Esophagus squamous epithelium (tissue), 4 donors: ENCODE measurements around the gene PANX3.

ENCODE experiments used
- POLR2A ChIP-seq, 4 donors: fragments of 450-650 bp; IDR thresholded peaks; one replicate each; pipeline ENCODE4 v1.6.1; 2017; ENCODE audit warnings: antibody characterized with exemption in 4 of 4, mild to moderate bottlenecking in 4 of 4, moderate library complexity in 3 of 4
- TF ChIP-seq, protein P1 (sequence below), 6 experiments: fragments of 450-650 bp in 4 of 6; fragments of 200-600 bp in 2 of 6; sonication (generic) in 2 of 6; IDR thresholded peaks; one replicate each; pipeline ENCODE4 v1.5.1; 2016 to 2019; ENCODE audit warnings: antibody characterized with exemption in 6 of 6, mild to moderate bottlenecking in 4 of 6, moderate library complexity in 4 of 6

DNA sequence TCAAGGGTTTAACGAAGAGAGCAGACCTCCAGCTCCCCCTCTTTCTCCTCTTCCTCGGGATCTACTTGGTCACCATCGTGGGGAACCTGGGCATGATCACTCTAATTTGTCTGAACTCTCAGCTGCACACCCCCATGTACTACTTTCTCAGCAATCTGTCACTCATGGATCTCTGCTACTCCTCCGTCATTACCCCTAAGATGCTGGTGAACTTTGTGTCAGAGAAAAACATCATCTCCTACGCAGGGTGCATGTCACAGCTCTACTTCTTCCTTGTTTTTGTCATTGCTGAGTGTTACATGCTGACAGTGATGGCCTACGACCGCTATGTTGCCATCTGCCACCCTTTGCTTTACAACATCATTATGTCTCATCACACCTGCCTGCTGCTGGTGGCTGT is 41.1 kb upstream of the PANX3 start:
- TF ChIP-seq, protein P1, sequence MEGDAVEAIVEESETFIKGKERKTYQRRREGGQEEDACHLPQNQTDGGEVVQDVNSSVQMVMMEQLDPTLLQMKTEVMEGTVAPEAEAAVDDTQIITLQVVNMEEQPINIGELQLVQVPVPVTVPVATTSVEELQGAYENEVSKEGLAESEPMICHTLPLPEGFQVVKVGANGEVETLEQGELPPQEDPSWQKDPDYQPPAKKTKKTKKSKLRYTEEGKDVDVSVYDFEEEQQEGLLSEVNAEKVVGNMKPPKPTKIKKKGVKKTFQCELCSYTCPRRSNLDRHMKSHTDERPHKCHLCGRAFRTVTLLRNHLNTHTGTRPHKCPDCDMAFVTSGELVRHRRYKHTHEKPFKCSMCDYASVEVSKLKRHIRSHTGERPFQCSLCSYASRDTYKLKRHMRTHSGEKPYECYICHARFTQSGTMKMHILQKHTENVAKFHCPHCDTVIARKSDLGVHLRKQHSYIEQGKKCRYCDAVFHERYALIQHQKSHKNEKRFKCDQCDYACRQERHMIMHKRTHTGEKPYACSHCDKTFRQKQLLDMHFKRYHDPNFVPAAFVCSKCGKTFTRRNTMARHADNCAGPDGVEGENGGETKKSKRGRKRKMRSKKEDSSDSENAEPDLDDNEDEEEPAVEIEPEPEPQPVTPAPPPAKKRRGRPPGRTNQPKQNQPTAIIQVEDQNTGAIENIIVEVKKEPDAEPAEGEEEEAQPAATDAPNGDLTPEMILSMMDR (IDR thresholded peaks at IDR 0.05) = no peak
- no peak for TF ChIP-seq POLR2A (IDR thresholded peaks at IDR 0.05)
